NB4 (cell line): Measurements from ENCODE around the gene KRTAP10-9.

ENCODE experiments used
- CTCF ChIP-seq: IDR thresholded peaks from one replicate; pipeline ENCODE4 v1.5.1; 2012; ENCODE audit warnings: low read depth, low read length
- MAX ChIP-seq: IDR thresholded peaks from 2 replicates; pipeline ENCODE4 v1.6.1; 2011; ENCODE audit warnings: low read depth, low read length
- MYC ChIP-seq: IDR thresholded peaks from 2 replicates; pipeline ENCODE4 v1.6.1; 2011; ENCODE audit warnings: low read depth, low read length
- POLR2A ChIP-seq: IDR thresholded peaks from 2 replicates; pipeline ENCODE4 v1.6.1; 2011; ENCODE audit warnings: mild to moderate bottlenecking; ENCODE audit not compliant: insufficient read length; ENCODE audit errors: extremely low read depth

- no peak for TF ChIP-seq POLR2A
- no peak for TF ChIP-seq CTCF
- no peak for TF ChIP-seq MAX
- no peak for TF ChIP-seq MYC
Measured at GRCh38 chr21:44613386-44614155, 13.3 kb upstream of the KRTAP10-9 start.
